ENCODE measurements around the gene TTC39C.

Gene TTC39C

GRCh38 chr18:24014062-24014985, at the start of gene TTC39C:
TTC39C (plus strand) TSS chr18:24014754; CDS start chr18:24014872, 118 bp downstream.
- in situ Hi-C loops (cut with MboI; ENCODE audit: low sequenced_read_pairs) = no loop called here

GRCh38 chr18:23966909-23967308, 47.6 kb upstream of the TTC39C start:
- in situ Hi-C loops (cut with MboI; ENCODE audit: low sequenced_read_pairs) = no loop called here

GRCh38 chr18:23967321-23968089, 47.0 kb upstream of the TTC39C start:
- in situ Hi-C loops (cut with MboI; ENCODE audit: low sequenced_read_pairs) = no loop called here

GRCh38 chr18:23968638-23969604, 45.6 kb upstream of the TTC39C start:
- in situ Hi-C loops (cut with MboI; ENCODE audit: low sequenced_read_pairs) = no loop called here

GRCh38 chr18:23969664-23970063, 44.9 kb upstream of the TTC39C start:
- in situ Hi-C loops (cut with MboI; ENCODE audit: low sequenced_read_pairs) = no loop called here

GRCh38 chr18:23970161-23971096, 44.1 kb upstream of the TTC39C start:
- in situ Hi-C loops (cut with MboI; ENCODE audit: low sequenced_read_pairs) = no loop called here

- in situ Hi-C loops (cut with MboI; ENCODE audit: low sequenced_read_pairs) = no loop called here
These were observed 43.5 kb upstream of the TTC39C start for GRCh38 chr18:23971097-23971440.

- in situ Hi-C loops (cut with MboI; ENCODE audit: low sequenced_read_pairs) = no loop called here
These were observed 42.8 kb upstream of the TTC39C start for GRCh38 chr18:23971666-23972230.

GRCh38 chr18:23972453-23972852, 42.1 kb upstream of the TTC39C start:
- in situ Hi-C loops (cut with MboI; ENCODE audit: low sequenced_read_pairs) = no loop called here

GRCh38 chr18:23977103-23977502, 37.5 kb upstream of the TTC39C start:
- in situ Hi-C loops (cut with MboI; ENCODE audit: low sequenced_read_pairs) = no loop called here

GRCh38 chr18:23977719-23978483, 36.7 kb upstream of the TTC39C start:
- in situ Hi-C loops (cut with MboI; ENCODE audit: low sequenced_read_pairs) = no loop called here

- in situ Hi-C loops (cut with MboI; ENCODE audit: low sequenced_read_pairs) = no loop called here
These were observed 33.1 kb upstream of the TTC39C start for GRCh38 chr18:23981369-23981980.

GRCh38 chr18:23982155-23983079, 32.1 kb upstream of the TTC39C start:
- in situ Hi-C loops (cut with MboI; ENCODE audit: low sequenced_read_pairs) = no loop called here

GRCh38 chr18:23983112-23983511, 31.4 kb upstream of the TTC39C start:
- in situ Hi-C loops (cut with MboI; ENCODE audit: low sequenced_read_pairs) = no loop called here

GRCh38 chr18:23986600-23987359, 27.8 kb upstream of the TTC39C start:
- in situ Hi-C loops (cut with MboI; ENCODE audit: low sequenced_read_pairs) = no loop called here

Measured in HL-60/S4 treated with retinoic acid at 250 ng/mL for 4 days and 3 days (cell line).